Bone marrow (tissue), 2 donors: ENCODE measurements around the gene STING1.
A peak's percentile ranks its signal among the peaks of the same experiment; 100 is the strongest.
"Not testable (repeated sequence)": the region's sequence is repeated elsewhere in the genome, so short reads cannot be mapped to it uniquely, and the experiment has no call there.

ENCODE experiments used
- DNase-seq, 2 donors: peaks; one replicate each; lab custom pipeline; 2025; lab: John Stamatoyannopoulos, UW

Gene STING1

GRCh38 chr5:139482050-139482889 lies at the start of gene STING1:
STING1 (minus strand) TSS chr5:139482758; CDS start chr5:139481704, 1,054 bp downstream.
- DNase-seq = peak; percentile 59 to 85

- no peak for DNase-seq
Measured at GRCh38 chr5:139531772-139532169, 49.2 kb upstream of the STING1 start.

- DNase-seq = not testable (repeated sequence)
Measured at GRCh38 chr5:139530079-139530478, 47.5 kb upstream of the STING1 start.

GRCh38 chr5:139528695-139529094 lies 46.1 kb upstream of the STING1 start:
- not testable (repeated sequence) for DNase-seq

GRCh38 chr5:139527896-139528467 lies 45.4 kb upstream of the STING1 start:
- not testable (repeated sequence) for DNase-seq

- not testable (repeated sequence) for DNase-seq
Measured at GRCh38 chr5:139527090-139527470, 44.5 kb upstream of the STING1 start.

DNA sequence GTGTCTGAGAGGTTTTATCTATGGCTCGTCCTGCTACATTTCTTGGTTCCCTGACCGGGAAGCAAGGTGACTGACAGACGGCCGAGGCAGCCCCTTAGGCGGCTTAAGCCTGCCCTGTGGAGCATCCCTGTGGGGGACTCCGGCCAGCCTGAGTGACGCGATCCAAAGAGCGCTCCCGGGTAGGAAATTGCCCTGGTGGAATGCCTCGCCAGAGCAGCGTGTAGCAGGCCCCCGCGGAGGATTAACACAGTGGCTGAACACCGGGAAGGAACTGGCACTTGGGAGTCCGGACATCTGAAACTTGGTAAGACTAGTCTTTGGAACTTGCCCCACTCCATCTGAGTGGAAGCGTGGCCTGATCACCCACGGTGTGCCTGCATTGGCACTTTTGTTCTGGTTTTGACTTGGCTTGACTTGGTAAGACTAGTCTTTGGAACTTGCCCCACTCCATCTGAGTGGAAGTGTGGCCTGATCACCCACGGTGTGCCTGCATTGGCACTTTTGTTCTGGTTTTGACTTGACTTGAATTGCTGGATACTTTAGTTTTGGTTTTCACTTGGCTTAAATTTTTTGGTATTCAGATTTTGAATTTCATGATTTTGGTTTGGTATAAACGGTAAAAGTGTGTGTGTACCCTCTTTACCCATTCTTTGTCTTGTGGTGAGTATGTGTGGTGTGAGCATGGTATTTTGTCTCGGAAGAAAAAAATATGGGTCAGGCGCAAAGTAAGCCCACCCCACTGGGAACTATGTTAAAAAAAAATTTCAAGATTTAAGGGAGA lies 43.9 kb upstream of the STING1 start:
- DNase-seq = not testable (repeated sequence)

- not testable (repeated sequence) for DNase-seq
Measured at GRCh38 chr5:139525586-139526308, 43.2 kb upstream of the STING1 start.

GRCh38 chr5:139524940-139525585 lies 42.5 kb upstream of the STING1 start:
- DNase-seq = no peak

DNA sequence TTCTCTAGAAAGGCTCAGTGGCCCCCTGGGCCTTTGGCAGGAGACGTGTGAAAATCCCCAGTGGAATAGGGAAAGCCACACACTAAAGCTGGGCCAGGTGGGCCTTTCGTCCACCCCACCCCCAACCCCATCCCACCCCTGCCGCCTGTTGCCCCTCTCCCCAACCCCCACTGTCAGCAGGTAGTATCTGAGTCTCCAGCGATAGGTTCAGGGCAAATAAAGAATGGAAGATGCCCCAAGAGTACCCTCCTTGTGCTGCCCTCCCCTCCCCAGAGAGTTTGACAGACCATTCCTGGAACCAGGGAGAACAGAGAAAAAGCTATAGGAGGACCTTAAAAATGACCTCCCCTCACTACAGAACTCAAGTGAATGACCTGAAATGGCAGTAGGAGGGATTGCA lies 41.9 kb upstream of the STING1 start:
- DNase-seq = no peak

DNA sequence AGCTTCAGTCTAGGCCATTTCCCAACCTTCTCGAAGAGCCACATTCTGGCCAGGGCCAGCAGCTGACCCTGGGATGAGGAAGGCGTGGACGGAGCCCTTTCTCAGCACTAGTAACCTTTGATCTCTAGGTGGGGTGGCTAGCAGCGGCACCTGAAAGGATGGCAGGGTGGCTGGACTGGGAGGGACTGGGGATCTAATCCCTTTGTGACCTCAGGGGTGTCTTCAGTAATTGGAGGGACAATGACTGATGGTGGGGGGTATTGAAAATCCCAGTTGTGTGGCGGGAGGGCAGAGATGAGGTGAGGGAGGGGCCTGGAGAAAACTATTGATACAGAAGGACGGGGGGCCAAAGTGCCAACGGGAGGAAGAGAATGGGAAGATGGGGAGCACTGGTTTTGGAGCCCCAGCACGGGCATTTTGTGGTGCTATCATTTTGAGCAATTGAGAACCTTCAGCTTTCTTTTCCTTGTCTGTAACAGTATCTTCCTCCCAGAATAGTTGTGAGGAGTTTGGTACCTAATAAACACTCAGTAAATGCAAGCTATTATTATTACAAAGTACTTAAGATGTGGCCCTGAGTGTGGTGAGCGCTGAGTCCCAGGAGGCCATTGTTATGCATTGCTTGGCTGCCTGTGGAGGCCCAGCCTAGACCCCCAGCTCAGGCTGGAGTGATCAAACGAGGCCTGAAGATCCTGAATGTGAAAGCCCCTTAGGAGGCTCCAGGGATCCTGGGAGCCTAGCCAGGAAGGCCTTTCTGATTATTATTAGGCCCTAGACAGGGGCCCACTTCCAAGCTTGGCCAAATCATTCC lies 41.3 kb upstream of the STING1 start:
- no peak for DNase-seq

DNA sequence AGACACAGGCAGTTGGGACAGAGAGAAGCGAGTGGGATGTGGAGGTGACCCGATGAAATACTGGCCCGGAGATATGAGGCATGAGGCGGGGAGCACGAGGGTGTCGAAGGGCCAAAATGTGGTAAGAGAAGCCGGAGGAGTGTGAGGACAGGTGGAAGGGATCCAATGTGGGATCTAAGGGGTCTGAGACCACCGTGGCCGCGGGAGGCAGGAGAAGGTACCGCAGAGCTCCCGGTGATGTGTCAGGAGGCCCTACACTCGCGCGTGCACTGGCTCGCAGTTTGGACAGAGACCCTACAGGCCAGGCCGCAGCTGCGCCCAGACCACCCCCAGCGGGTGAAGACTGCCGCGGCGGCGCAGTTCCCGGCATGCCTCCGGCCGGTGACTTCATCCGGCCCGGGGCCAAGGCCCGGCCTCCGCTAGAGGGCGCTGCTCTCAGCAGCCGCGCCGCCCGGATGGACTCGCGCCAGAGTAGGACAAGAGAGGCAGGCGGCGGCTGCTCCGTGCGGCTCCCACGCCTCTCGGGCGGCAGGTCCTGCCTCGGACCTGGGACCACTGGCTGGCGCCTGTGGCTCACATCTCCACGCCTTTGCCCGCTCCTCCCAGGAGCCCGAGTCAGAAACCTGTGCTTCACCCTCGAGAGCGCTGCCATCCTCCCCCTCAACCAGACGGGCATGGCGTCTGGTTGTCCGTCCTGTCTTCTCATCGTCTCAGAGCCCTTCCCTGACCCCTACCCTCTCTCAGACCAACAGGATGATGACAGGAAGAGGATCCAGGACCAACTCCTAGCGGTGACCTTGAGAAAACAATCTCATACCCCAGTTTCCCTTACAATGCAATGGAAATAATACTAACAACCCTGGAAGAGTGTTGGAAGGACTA lies 35.4 kb upstream of the STING1 start:
- peak; percentile 67 to 88 for DNase-seq

DNA sequence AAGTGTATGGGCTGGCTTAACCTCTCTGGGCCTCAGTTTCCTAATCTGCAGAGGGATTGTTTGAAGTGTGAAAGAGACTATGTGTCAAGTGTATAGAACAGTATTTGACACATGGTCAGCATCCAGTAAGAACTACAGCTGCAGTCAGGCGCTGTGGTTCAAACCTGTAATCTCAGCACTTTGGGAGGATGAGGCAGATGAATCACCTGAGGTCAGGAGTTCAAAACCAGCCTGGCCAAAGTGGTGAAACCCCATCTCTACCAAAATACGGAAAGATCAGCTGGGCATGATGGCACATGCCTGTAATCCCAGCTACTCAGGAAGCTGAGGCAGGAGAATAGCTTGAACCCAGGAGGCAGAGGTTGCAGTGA lies 31.9 kb upstream of the STING1 start:
- DNase-seq = no peak

DNA sequence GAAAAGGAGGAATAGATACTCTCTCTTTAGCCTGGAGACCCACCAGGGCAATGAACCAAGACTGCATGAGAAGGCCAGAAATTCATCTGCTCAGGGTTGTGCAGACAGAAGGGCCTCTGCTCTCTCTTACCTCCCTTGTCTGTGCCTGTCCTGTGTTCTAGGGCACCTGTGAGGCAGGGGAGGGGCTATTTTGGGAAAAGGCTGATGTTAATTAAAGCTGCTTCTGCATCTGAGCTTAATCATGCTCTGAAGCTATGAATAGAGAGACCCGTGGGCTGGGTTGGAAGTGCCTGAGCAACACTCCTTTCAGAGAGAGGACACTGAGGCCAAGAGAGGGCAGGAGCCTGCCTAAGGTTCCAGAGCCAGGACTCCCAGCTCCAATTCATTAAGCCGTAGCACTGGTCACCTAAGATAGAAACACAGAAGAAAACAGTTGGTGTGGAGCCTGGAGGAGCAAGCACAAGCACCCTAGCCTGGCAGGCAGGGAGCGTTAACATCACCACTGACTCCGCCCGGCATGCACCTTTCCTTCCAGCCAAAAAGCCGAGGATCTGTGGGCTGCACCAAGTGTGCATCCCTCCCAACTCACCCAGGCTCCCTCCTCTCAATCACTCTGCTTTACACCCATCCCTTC lies 31.4 kb upstream of the STING1 start:
- no peak for DNase-seq

DNA sequence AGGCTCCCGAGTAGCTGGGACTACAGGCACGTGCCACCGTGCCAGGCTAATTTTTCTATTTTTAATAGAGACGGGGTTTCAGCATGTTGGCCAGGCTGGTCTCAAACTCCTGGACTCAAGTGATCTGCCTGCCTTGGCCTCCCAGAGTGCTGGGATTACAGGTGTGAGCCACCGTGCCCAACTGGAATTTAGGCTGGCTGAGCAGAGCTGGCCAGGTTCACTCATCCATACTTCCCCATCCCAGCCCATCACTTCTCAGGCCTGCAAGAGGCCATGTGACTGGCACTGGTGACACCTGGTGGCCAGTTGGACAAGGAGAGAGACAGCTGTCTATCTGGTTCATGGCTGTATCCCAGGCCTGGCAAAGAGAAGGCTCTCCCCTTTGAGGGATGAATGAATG lies 30.9 kb upstream of the STING1 start:
- DNase-seq = peak; percentile 33 to 76

- no peak for DNase-seq
Measured at GRCh38 chr5:139512786-139513390, 30.3 kb upstream of the STING1 start.

DNA sequence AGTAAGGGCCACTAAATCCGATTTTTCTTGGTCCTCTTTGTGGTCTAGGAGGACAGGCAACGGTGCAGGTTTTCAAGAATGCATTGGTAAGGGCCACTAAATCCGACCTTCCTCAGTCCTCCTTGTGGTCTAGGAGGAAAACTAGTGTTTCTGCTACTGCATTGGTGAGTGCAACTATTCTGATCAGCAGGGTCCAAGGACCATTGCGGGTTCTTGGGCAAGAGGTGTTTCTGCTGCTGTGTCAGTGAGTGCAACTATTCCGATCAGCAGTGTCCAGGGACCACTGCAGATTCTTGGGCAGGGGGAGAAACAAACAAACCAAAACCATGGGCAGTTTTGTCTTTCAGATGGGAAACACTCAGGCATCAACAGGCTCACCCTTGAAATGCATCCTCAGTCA lies 22.2 kb upstream of the STING1 start:
- not testable (repeated sequence) for DNase-seq

DNA sequence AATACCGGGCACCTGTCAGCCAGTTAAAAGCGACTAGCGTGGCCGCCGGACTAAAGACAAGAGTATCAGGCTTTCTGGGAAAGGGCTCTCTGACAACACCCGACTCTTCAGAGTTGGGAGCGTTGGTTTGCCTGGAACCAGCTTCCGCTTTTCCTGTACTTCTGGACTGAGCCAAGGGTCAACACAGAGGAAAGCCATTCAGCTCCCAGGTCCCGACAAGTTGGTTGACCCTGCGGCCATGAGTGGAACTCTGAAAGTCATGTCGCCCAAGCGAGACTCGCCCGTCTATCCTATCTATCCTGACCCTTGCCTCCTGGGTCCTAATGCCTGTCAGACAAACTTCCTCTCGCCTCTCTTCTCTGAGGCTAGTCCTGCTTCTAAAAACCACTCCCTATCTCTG lies 21.3 kb upstream of the STING1 start:
- DNase-seq = not testable (repeated sequence)
